Measurements from ENCODE around the gene ARHGAP24. TPM values are rescaled to one million over a fixed set of nuclear protein-coding genes. Genes with fewer than 3 reads are reported as not detected.

The ARHGAP24 gene
- total and polyA plus RNA-seq, 2 experiments from 2014 or later: 19.5 to 29.6 TPM

- Histone ChIP-seq H4K20me1 (ENCODE audit: insufficient read depth, poor library complexity, severe bottlenecking) (no peaks in the 10 kb centered on the region), H3K27ac (no peak overlapping the region), H3K36me3 (replicated peaks; ENCODE audit: insufficient read depth, low read depth) (no peaks in the 10 kb centered on the region), H3K4me1 (ENCODE audit: insufficient read depth) (no peaks in the 10 kb centered on the region), H3K4me2 (no peak overlapping the region), H3K9me3 (ENCODE audit: low read depth) (no peaks in the 10 kb centered on the region), H3K79me2 (no peaks in the 10 kb centered on the region), H3K4me3 (no peak overlapping the region), H2AFZ (no peak overlapping the region), H3K9me2 (replicated peaks; ENCODE audit: insufficient read depth) (no peaks in the 10 kb centered on the region), H3K27me3 (no peaks in the 10 kb centered on the region)
- TF ChIP-seq CTCF (IDR thresholded peaks at IDR 0.05; ENCODE audit: poor library complexity): no peak
- DNase-seq (ENCODE audit: low spot score): no peak
Measured at GRCh38 chr4:85522277-85522676, 47.3 kb downstream of the ARHGAP24 start.

GRCh38 chr4:85522836-85523235, 47.9 kb downstream of the ARHGAP24 start:
- Histone ChIP-seq H4K20me1 (ENCODE audit: insufficient read depth, poor library complexity, severe bottlenecking) (no peaks in the 10 kb centered on the region), H2AFZ (no peak overlapping the region), H3K9me3 (ENCODE audit: low read depth) (no peaks in the 10 kb centered on the region), H3K36me3 (replicated peaks; ENCODE audit: insufficient read depth, low read depth) (no peaks in the 10 kb centered on the region), H3K79me2 (no peaks in the 10 kb centered on the region), H3K9me2 (replicated peaks; ENCODE audit: insufficient read depth) (no peaks in the 10 kb centered on the region), H3K27ac (no peak overlapping the region), H3K27me3 (no peaks in the 10 kb centered on the region), H3K4me3 (no peak overlapping the region), H3K4me2 (no peak overlapping the region), H3K4me1 (ENCODE audit: insufficient read depth) (no peaks in the 10 kb centered on the region)
- no peak for DNase-seq (ENCODE audit: low spot score)
- WGBS (ENCODE audit: low lambda C conversion rate, missing lambda C conversion rate): 85% methylated on average over 3 of the region's 3 CpGs
- TF ChIP-seq EZH2 (IDR thresholded peaks at IDR 0.05; ENCODE audit: borderline replicate concordance) (no peak), EZH2phosphoT487 (IDR thresholded peaks at IDR 0.05; ENCODE audit: low read depth, severe bottlenecking, unreplicated experiment) (no peak), CTCF (IDR thresholded peaks at IDR 0.05; ENCODE audit: poor library complexity) (no peak)

DNA sequence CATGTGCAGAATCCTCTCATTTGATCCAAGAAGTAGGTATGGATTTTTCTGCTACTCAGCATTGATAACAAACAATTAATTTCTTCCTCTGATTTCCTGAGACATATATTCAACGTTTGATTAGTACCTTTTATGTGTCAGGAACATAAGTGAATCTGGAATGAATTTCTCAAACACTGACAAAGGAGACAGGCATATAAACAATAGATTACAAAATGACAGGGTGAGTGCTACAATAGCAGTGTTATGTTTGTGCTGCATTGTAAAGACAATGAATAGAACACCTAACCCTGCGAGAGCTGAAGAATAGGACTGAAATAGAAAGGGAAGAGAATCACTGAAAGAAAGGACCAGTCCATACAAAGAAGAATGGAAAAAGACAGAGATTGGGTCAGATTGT, 52.9 kb downstream of the ARHGAP24 start:
- 71% methylated on average over 2 of the region's 2 CpGs for WGBS (ENCODE audit: low lambda C conversion rate, missing lambda C conversion rate)

More for the DNA sequence above, 52.9 kb downstream of the ARHGAP24 start:
- Histone ChIP-seq H3K4me2 (no peak overlapping the region), H3K27me3 (no peaks in the 10 kb centered on the region), H3K9me2 (replicated peaks; ENCODE audit: insufficient read depth) (no peaks in the 10 kb centered on the region), H3K36me3 (replicated peaks; ENCODE audit: insufficient read depth, low read depth) (no peaks in the 10 kb centered on the region), H3K27ac (no peak overlapping the region), H3K4me3 (no peak overlapping the region), H3K9me3 (ENCODE audit: low read depth) (no peaks in the 10 kb centered on the region), H2AFZ (no peak overlapping the region), H3K4me1 (ENCODE audit: insufficient read depth) (no peaks in the 10 kb centered on the region), H3K79me2 (peaks cover 4% of the 10 kb centered on the region), H4K20me1 (ENCODE audit: insufficient read depth, poor library complexity, severe bottlenecking) (no peaks in the 10 kb centered on the region)
- TF ChIP-seq EZH2phosphoT487 (IDR thresholded peaks at IDR 0.05; ENCODE audit: low read depth, severe bottlenecking, unreplicated experiment) (no peak), EZH2 (IDR thresholded peaks at IDR 0.05; ENCODE audit: borderline replicate concordance) (no peak), CTCF (IDR thresholded peaks at IDR 0.05; ENCODE audit: poor library complexity) (no peak)
- no peak for DNase-seq (ENCODE audit: low spot score)
